COR-L47 (cell line): ENCODE data around the gene CDK5RAP1.

Experiments used
- DNase-seq: peaks from one replicate; lab custom pipeline; 2025; lab: John Stamatoyannopoulos, UW

Gene CDK5RAP1

DNA sequence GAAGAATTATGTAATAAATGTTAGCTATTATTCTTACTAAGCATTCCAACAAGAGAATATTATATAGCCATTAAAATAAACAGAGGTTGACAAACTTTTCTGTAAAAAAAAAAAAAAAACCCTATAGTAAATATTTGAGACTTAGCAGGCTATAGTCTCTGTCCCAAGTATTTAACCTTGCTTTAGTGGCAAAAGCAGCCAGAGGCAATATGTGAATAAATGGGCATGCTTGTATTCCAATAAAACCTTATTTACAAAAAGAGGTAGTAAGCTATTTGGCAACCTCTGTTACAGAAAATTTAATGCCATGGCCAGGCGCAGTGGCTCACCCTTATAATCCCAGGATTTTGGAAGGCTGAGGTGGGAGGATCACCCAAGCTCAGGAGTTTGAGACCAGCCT, 14.6 kb downstream of the CDK5RAP1 start:
- DNase-seq, result no peak

DNA sequence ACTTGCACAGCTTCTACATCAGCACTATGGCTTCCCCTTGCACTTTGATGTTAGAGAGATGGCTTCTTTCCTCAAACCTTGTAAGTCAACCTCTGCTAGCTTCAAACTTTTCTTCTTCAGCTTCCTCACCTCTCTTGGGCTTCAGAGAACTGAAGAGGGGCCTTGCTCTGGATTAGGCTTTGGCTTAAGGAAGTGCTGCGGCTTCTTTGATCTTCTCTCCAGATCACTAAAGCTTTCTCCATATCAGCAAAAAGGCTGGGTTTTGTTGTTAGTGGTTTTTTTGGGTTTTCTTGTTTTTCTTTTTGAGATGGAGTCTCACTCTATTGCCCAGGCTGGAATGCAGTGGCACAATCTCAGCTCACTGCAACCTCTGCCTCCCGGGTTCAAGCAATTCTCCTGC, 24.0 kb downstream of the CDK5RAP1 start:
- no peak for DNase-seq

DNA sequence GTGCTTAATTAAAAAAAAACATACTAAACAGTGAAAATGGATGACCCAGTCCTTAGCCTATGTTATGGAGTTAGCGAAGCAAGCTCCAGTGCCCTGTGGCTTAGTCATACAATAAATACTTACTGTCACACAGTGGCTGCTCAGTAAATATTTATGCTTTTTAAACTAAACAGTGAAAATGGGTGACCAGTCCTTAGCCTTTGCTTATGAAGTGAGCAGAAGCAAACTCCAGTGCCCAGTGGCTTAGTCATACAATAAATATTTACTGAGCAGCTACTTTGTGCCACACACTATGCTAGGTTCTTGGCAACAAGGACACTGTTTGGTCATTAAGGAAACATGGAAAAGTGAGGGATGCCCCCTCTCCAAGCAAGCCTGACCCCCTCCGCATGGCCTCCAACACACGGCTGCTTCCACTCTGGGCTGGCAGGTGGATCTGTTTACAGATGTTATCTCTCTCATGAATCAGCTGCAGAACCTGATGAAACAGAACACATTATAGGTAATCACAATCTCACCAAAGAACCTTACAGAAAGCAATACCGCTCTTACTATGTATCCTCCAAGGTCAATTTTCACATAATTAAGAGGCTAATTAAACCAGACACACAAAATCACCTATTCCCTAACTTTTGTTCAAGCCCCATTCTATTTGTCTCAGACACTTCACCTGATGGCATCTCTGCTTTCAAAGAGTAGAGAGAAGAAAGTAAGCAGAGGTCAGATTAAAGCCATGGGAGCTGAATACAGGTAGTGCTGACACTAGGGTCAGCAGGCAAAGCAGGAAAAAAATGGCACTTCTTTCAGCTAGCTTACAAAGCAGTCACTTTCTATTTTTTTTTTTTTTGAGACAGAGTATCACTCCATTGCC, 27.3 kb downstream of the CDK5RAP1 start:
- peak; percentile 73 for DNase-seq

DNA sequence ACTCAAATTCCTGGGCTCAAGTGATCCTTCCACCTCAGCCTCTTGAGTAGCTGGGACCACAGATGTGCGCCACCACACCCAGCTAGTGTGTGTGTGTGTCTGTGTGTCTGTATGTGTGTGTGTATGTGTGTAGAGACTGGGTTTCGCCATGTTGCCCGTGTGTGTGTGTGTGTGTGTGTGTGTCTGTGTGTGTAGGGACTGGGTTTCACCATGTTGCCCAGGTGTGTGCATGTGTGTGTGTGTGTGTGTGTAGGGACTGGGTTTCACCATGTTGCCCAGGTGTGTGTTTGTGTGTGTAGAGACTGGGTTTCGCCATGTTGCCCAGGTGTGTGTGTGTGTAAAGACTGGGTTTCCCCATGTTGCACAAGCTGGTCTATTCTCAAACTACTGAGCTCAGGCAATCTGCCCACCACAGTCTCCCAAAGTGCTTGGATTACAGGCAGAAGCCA, 28.3 kb downstream of the CDK5RAP1 start:
- DNase-seq, result no peak

DNA sequence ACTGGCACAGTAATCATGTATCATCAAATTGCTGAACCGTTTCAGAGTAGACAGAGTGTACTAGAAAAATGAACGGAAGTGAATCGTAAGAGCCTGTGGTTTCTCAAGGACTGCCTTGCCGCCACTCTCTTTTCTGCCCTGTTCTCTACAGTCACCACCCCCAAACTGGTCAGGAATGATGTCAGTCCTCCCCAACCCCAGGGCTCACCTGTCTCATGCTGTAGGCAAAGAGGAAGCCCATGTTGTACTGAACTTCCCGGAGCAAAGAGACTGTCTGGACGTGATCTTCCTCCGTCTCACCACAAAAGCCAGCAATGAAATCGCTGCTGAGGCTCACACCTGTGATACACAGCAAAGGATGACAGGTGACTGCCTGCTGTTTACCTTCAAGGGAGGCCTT, 31.0 kb downstream of the CDK5RAP1 start:
- no peak for DNase-seq

DNA sequence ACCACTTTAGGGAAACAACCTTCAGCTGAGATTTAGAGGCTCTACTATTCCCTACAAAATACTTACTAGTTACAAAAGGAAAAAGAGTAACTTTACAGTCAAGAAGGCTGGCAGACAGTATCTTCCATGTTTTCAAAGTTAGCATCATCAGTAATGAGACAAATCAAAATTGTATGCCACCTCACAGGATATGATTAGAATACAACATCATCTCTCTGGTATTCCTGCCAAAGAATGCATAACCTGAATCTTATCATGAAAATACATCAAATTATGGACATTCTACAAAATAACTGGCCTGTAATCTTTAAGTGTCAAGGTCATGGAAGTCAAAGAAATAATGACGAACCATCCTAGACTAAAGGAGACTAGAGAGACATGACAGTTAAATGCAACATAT, 38.4 kb downstream of the CDK5RAP1 start:
- no peak for DNase-seq

DNA sequence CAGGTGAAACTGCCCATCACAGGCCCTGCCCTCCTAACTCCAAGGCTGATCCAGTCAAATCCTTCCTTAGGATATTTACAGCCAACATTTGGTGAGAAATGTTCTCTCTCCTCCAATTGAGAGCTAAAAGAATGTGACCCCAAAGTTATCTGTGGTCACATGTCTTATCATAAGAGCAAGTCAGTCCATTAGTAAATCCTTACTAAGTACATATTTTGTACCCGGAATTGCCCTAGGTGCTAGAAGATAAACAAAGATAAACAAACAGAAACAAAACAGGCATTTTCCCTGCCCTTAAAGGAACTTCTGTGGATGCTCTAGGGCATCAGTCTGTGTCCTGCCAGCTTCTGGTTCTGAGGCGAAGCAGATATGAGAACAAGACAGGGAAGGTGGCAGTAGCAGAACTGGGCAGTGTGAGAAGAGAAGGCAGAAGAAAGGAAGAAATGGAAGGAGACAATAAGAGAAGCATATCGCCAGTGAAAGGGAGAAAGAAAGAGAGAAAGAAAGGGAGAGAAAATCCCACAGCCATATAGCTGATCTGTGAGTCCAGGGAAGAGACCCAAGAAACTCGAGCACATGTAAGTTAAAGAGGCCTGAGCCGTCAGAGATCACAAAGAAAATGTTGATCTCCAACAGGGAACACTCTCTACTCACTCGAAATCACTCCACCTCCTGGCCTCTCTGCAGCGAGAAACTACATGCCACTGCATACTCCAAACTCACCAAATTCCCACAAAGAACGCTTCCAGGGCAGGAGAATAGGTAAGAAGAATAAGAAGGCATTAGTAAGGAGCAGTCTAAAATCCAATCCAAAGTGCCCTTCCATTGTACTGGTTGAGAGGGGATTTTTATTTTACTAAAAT, 41.7 kb downstream of the CDK5RAP1 start:
- no peak for DNase-seq

DNA sequence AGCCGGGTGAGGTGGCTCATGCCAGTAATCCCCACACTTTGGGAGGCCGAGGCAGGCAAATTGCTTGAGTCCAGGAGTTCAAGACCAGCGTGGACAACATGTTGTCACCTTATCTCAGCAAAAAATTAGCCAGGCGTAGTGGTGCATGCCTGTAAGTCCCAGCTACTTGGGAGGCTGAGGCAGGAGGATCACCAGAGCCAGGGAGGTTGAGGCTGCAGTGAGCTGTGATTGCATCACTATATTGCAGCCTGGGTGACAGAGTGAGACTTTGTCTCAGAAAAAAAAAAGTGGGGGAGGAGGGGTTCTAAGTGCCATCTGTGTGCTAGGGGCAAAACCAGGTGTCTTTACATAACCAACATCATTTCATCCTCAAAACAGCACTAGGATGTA, 48.3 kb downstream of the CDK5RAP1 start:
- DNase-seq, result no peak

DNA sequence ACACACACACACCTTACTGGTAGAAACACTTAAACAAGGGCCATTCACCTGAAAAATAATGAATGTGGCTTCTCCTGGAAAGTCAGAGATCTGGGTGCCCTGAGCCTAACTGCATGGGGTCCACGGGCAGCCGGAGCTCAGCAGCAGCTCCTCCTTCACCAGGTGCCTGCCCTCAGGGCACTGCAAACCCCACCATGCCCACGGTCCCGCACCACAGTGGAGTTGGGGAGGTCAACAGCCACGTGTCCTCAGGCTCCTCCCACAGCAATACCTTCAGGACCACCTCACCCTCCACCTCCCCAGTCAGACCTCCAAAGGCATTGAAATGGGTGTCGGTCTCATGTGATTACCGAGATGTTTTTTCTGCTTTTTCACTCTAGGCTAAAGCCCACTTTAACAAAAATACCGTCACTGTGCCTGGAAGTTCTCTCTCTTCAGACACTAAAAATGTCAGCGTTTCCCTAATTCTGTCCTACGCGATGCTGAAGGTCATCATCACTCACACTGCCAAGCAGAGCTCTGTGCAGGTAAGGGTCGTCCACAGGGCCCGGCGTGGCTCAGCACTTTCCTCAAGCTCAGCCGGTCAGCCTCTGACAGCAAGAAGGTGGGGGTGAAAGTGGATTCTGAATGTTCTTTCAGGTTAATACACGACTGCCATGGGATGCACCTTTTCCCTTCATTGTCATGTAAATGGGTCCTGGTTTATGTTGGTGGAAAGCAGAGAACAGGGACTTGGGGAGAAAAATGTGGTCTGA, 48.9 kb downstream of the CDK5RAP1 start:
- DNase-seq, result no peak

DNA sequence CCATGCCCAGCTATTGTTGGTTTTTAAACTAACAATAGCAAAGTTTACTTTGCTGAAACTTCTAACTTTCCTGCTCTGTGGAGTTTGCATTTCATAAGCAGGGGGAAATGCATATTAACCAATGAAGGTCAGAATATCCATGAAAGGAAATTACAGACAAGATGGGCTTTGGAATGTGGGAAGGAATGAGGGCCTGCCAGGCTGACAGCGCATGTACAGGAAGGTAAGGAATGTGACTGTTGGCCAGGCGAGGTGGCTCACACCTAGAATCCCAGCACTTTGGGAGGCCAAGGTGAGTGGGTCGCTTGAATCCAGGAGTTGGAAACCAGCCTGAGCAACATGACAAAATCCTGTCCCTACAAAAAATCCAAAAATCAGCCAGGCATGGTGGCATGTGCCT, 49.6 kb downstream of the CDK5RAP1 start:
- DNase-seq, result no peak

DNA sequence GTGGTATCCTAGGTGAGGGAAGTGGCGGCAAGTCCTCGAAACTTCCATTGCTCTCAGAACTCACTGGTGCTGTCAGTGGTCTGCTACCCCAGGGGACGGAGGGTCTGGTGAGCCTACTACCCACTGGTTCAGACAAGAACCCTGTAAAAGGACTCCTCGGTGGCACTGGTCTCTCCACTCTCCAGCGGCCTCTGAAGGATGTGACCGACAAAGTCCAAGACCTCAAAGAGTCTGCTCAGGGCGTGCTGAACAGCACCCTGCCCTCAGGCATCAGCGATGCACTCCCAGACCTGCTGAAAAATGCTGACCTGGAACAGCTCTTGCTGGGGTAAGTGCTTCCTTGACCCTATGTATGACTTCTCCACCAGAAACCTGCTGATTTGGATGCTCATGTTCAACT, 51.8 kb downstream of the CDK5RAP1 start:
- no peak for DNase-seq

DNA sequence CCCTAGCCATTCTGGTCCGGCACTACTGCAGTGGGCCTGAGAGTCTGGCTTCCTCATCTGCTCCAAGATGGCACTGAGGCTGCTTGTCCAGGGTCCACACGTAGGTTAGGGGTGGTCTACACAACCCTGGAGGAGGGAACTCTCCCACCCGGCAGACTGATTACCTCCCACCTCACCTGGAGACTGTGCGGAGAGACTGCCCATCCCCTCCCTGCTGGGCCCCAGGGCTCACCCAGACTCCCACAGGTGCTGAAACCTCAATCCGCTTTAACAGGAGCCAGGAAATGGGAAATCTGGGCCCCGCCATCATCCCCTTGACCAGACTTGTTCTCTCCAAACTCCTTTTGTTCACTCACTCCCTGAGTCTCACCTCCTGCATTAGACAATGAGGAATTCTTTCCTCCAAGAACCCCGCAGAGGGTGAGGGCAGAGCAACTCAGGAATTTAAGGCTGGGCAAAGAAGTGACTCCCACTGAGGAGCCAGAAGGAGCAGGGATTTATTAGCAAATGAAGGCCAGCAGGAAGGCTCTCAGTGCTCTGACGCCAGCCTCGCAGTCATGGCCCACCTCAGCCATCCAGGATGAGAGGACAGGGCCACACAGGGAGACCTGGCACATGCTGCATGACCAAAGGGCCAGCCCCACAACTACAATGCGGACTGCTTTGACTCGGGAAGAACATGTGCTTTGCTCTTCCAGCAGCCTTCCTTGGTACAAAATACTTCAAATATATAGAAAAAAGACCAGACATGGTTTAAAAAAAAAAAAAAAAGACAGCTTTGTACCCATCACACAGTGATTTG, 53.0 kb downstream of the CDK5RAP1 start:
- no peak for DNase-seq

DNA sequence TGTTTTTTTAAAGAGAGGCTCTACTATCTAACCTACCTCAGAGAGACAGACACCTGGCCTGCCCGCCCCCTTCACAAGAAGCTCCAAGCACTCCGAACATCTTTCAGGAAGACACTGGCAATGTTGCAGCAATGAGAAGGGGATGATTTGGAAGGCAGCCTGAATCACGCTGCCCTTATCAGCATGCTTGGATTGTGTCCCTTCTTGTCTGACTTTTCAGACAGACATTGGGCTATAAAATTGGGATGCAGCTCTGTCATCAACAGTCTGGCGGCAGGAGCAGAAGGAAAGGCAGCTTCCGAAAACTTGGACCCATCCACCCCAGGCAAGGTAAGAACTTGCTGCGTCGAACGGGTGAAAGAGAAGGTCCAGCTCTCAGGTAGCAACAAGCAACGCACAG, 56.0 kb downstream of the CDK5RAP1 start:
- no peak for DNase-seq

DNA sequence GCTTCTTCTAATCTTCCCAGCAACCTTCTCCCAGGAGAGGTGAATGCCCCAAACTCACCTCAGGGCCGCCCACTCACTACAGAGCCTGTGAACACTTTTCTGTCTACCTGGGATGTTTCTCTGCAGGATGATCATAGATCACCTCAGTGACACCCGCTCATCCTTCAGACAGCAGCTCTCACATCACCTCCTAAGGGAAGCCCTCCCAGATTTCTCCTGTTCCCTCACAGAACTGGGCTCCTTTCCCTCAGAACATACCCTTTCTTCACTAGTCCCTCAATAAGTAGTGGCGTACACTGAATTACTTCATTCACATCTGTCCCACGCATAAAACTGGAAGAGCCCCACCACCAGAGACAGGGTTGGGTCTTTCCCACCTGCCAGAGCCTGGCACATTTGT, 57.8 kb downstream of the CDK5RAP1 start:
- no peak for DNase-seq

DNA sequence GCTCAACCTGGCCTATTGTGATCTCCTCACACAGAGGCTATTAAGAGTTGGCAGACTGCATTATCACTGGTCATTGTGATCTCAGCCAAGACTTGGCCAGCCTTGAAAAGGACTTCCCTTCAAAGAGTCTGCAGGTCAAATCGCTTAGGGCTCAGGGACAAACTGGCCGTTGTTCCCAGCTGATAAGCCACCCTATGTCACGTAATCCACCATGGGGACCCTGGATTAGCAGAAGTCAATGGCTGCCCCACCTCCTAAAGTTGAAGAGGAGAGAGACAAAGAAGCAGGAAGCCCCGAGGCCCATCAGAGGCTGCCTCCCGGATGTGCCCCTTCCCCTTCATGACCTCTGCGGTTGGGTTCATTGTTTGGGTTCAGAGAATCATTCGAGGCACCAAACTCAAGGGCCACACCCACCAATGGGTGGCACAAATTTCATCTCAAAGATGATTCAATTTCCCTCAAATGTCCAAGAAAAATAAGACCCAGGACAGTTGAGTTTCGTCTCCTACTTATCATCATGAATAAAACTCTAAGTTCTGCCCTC, 61.7 kb downstream of the CDK5RAP1 start:
- DNase-seq, result no peak

DNA sequence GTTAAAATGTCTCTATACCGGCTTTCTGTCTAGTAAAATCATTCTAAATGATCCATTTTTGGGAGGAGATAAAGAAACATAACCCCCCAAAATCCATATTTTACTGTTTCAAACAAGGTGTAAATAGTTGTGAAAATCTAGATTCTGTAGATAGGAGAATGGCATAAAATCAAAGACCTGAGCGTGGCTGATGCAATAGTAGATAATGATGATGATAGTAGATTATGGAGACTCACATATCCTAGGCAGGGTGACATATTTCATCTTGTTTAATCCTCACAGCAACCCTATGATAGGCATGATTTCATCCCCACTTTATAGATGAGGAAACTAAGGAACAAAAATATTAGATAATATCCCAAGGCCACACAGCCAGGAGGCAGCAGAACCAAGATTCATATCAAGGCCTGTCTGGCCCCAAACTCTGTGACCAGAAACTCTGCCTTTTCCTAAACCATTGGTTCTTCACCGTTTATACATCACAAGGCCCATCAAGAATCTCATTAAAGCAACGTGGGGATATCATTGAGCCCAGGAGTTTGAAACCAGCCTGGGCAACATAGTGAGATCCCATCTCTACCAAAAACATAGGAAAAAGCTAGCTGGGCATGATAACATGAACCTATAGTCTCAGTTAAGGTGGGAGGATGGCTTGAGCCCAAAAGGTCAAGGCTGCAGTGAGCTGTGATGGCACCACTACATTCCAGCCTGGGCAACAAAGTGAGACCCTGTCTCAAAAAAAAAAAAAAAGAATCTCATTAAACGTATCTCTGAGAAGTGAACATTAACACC, 62.7 kb downstream of the CDK5RAP1 start:
- no peak for DNase-seq

DNA sequence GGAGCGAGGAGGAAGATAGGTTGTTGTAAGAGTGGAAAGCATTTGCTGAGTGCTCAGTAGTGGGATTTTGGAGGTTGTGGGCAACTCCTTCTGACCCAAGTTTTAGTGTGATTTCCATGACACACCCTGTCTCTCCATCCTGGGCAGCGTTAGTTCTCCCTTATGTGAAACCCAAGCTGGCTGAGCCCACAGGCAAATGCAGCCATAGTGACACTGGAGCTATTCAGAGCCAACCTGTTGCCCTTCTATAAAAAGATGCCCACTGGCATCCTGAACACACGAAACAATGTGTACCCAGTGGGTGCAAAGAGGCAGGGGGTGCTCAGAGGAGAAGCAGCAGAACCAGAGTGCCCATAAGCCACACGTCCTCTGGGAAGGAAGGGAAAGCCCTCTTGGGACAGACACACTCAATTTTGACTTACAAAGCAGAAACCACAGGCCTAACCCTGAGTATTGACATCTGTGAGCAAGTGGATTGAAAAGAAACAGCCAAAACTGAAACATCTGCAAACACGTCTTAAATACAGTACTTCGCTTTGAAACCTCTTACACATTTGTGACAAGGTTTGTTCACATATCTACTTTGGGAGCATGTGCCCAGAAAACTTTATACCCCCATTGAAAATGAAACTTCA, 63.7 kb downstream of the CDK5RAP1 start:
- no peak for DNase-seq

DNA sequence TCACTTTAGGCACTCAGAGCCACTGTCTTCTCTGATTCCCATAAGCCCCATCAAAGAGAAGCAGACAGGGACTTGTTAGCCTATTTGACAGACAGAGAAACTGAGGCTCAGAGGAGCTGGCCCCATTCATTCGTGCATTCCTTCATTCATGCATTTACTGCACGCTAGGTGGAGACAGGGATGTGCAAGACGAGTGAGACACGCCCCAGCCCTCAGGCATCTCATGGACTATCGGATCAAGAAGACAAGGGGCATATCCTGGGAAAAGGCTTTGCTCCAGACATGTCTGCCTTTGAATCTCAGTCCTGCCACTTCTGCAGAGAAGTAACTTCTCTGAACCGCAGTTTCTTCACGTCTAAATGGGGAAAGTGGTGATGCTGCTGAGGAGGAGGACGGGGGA, 64.2 kb downstream of the CDK5RAP1 start:
- DNase-seq, result no peak

DNA sequence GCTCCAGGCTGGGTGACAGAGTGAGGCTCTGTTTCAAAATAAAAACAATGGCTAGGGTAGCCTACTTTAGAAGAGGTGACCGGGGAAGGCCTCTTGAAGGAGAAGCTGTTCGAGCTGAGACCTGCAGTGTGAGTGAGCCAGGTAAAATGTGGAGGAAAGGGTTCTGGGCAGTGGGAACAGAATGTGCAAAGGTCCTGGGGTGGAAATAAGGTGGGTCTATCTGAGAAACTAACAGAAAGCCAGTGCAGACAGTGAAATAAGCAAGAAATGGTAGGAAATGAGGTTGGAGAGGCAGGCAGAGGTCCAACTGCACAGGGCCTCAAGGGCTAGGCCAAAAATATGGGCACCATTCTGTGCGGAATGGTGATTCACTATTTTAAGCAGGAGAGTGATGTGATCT, 64.9 kb downstream of the CDK5RAP1 start:
- no peak for DNase-seq

DNA sequence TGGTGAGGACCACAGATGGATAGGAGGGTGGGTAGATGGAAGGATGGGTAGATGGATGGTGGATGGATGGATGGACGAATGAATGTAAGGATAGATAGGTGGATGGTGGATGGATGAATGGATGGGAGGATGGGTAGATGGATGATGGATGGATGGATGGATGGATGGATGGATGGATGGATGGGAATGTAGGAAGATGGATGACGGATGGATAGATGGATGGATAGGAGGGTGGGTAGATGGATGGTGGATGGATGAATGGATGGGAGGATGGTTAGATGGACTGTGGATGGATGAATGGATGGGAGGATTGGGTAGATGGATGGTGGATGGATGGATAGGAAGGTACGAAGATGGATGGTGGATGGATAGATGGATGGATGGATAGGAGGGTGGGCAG, 67.2 kb downstream of the CDK5RAP1 start:
- DNase-seq, result no peak
